WI38 (cell line): Measurements from ENCODE around the gene ASH1L.
A peak's percentile ranks its signal among the peaks of the same experiment; 100 is the strongest.
"Not testable (repeated sequence)": the region's sequence is repeated elsewhere in the genome, so short reads cannot be mapped to it uniquely, and the experiment has no call there.

Source experiments
- H3K4me3 ChIP-seq: 2 replicates; pipeline ENCODE4 v1.5.1; 2011; ENCODE audit warnings: low read depth, mild to moderate bottlenecking, control low read depth, low read length
- TF ChIP-seq, protein P1 (sequence below): IDR thresholded peaks from 2 replicates; pipeline ENCODE4 v1.5.1; 2012; ENCODE audit warnings: low read depth, mild to moderate bottlenecking, control low read depth, low read length

The ASH1L gene

GRCh38 chr1:155591770-155592169, 29.2 kb upstream of the ASH1L start:
- TF ChIP-seq, protein P1, sequence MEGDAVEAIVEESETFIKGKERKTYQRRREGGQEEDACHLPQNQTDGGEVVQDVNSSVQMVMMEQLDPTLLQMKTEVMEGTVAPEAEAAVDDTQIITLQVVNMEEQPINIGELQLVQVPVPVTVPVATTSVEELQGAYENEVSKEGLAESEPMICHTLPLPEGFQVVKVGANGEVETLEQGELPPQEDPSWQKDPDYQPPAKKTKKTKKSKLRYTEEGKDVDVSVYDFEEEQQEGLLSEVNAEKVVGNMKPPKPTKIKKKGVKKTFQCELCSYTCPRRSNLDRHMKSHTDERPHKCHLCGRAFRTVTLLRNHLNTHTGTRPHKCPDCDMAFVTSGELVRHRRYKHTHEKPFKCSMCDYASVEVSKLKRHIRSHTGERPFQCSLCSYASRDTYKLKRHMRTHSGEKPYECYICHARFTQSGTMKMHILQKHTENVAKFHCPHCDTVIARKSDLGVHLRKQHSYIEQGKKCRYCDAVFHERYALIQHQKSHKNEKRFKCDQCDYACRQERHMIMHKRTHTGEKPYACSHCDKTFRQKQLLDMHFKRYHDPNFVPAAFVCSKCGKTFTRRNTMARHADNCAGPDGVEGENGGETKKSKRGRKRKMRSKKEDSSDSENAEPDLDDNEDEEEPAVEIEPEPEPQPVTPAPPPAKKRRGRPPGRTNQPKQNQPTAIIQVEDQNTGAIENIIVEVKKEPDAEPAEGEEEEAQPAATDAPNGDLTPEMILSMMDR, result peak; percentile 14; the same call in 1 of the 2 replicates

GRCh38 chr1:155590516-155591247, 28.1 kb upstream of the ASH1L start:
- not testable (repeated sequence) for H3K4me3 ChIP-seq

More at GRCh38 chr1:155591770-155592169, 29.2 kb upstream of the ASH1L start:
- H3K4me3 ChIP-seq, result no peak overlapping the region

DNA sequence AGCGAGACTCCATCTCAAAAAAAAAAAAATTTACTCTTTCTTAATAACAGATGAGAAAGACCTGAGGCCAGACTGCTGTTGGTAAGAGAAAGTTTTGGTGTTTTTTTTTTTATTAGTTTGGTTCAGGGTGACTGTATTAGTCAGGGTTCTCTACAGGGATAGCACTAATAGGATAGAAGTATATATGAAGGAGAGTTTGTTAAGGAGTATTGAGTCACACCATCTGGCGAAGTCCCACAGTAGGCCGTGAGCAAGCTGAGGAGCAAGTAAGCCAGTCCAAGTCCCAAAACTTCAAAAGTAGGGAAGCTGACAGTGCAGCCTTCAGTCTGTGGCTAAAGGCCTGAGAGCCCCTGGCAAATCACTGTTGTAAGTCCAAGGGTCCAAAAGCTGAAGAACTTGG, 26.7 kb upstream of the ASH1L start:
- not testable (repeated sequence) for H3K4me3 ChIP-seq

GRCh38 chr1:155583846-155584245, 21.2 kb upstream of the ASH1L start:
- H3K4me3 ChIP-seq, result not testable (repeated sequence)

DNA sequence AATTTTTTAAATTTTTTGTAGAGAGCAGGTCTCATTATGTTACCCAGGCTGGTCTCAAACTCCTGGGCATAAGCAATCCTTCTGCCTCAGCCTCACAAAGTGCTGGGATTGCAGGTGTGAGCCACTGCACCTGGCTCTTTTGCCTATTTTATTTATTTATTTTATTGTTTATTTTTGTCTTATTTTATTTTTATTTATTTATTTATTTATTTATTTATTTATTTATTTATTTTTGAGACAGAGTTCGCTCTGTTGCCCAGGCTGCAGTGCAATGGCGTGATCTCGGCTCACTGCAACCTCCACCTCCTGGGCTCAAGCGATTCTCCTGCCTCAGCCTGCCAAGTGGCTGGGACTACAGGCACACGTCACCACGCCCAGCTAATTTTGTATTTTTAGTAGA, 13.0 kb upstream of the ASH1L start:
- not testable (repeated sequence) for H3K4me3 ChIP-seq

DNA sequence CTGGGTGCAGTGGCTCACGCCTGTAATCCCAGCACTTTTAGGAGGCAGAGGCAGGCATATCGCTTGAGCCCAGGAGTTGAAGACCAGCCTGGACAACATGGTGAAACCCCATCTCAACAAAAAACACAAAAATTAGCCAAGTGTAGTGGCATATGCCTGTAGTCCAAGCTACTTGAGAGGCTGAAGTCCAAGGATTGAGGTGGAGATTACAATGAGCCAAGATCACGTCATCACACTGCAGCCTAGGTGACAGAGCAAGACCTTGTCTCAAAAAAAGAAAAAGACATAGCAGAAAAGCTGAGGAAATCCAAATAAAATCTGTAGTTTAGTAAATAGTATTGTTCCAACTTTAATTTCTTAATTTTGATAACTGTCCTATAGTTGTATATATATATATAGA, 11.5 kb upstream of the ASH1L start:
- TF ChIP-seq, protein P1, result no peak
- no peak overlapping the region for H3K4me3 ChIP-seq

DNA sequence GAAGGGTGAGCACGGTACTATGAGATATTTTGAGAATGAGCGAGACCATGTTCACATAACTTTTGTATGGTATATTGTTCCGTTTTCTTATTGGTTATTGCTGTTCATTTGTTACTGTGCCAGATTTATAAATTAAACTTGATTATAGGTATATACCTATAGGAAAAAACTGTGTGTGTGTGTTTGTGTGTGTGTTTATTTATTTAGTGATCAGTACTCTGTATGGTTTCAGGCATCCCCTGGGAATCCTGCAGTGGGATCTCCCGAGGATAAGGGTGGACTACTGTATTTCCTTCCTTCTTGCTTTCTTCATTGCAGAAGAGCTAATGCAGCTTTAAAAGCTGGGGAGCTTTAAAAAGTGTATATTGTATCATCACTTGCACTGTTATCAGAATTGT, 8.0 kb upstream of the ASH1L start:
- TF ChIP-seq, protein P1, result no peak
- H3K4me3 ChIP-seq, result no peak overlapping the region

DNA sequence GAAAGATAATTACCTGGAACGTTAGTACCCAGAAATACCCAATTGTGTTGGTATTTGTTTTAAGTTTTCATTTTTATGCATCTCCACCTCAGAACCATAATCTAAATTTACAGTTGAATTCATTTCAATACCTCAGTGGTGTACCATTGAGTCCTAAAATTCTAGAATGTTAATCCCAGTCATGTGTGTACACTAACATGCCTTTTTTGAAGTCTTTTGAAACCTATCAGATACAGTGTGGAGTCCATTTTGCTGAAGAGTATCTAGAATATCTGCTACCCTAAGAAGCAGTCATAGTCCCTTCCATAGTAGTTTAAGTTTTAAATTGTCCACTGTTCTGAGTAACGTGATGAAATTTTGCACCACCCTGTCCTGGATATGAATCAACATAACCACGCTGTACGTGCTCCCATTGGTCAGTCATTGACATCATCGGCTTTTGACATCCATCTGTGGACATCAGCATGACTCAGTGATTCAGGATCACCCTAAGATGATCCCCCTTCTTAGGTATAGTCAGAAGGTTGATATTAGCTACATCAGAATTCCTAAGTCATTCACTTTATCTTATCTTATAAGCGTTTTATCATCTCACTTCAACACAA, 7.5 kb upstream of the ASH1L start:
- TF ChIP-seq, protein P1, result no peak
- H3K4me3 ChIP-seq, result no peak overlapping the region

DNA sequence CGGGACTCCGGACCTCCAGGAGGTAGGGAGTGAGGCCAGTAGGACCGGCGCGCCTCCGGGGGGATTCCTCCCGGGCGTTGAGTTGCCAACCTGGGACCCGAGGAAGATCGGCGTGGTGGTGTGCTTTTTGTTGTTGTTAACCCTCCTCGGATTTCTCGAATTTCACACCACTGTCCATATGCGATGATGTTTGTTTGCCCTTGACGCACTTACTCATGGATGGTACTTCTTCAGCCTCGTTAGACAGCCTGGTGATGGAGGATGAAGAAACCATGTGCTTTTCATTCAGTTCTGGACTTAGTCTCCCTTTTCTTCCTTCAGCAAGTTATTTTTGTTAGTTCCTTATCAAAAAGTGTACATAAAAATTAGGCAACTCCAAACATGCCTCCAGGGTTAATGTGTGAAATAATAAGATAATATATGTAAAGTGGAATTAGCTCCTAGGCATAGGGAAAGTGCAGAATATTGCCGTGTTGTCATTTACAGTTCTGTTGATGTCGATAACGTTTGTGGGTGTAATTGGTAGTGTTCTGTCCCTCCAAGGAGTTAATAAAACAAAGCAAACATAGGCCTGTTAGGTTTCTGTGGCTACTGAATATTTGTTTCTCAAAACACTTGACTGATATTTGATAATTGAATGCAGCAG, 897 bp upstream of the ASH1L start:
- H3K4me3 ChIP-seq, result peak overlapping the region; percentile 82

GRCh38 chr1:155561779-155562580, 623 bp downstream of the ASH1L start:
- H3K4me3 ChIP-seq, result peak overlapping the region; percentile 82
